ENCODE data around the gene SPINT1. TPM values are rescaled to one million over a fixed set of nuclear protein-coding genes. Genes with fewer than 3 reads are reported as not detected.

The SPINT1 gene
- total and polyA plus RNA-seq, 4 experiments from 2014 or later = 3.8 to 5.3 (median 4.0) TPM

DNA sequence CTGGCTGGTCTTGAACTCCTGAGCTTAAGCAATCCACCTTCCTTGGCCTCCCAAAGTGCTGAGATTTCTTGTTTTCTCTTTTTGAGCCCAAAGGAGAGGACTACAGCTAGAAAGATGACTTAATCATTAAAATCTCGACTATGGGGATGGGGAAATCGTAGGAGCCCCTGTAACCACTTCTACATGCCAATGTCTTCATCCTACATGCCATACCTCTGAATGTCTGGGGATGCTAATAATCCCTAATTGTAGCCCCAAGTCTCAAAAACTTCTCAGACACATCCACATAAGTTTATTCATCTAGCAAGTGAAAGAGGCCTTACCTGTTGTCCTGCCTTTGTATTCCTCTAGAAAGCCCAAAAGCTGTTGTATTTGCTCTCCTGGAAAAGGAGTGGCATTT is 33.8 kb downstream of the SPINT1 start:
- Histone ChIP-seq H3K4me3 (ENCODE audit: low read length in 2 of 2) (no peak overlapping the region), H3K4me1 (ENCODE audit: insufficient read depth, low read length) (peaks cover 6% of the 10 kb centered on the region), H3K27ac (ENCODE audit: low read depth, low read length) (no peak overlapping the region), H3K36me3 (ENCODE audit: insufficient read depth, low read length) (no peaks in the 10 kb centered on the region), H3K9me3 (ENCODE audit: control insufficient read depth in 1 of 2, low read length in 2 of 2) (no peaks in the 10 kb centered on the region), H3K27me3 (ENCODE audit: insufficient read depth, low read length) (no peaks in the 10 kb centered on the region)
- Mint-ChIP-seq H3K27ac (no peak overlapping the region), H3K27me3 (peaks cover 1% of the 10 kb centered on the region in 2 donors), H3K4me3 (no peak overlapping the region), H3K36me3 (no peaks in the 10 kb centered on the region), H3K4me1 (peaks cover 4 to 12% (median 7%) of the 10 kb centered on the region in 4 donors), H3K9me3 (peaks cover 0 to 2% (median 0%) of the 10 kb centered on the region in 8 donors)
- POLR2A ChIA-PET (ENCODE audit: partially characterized antibody) = interaction anchor here (0.6 kb wide), 1 partner anchor 854 kb away, joined by 4 read pairs; no protein-coding TSS in a partner anchor
- no peak for DNase-seq
- intact Hi-C loops (cut with micrococcal nuclease) = no loop called here
- CTCF ChIA-PET (ENCODE audit: partially characterized antibody) = interaction anchor here (1.1 to 2.4 kb wide), 4 partner anchors 13 to 19 kb away, joined by 3 to 18 read pairs (median 4); partner anchors contain the start of gene VPS18

DNA sequence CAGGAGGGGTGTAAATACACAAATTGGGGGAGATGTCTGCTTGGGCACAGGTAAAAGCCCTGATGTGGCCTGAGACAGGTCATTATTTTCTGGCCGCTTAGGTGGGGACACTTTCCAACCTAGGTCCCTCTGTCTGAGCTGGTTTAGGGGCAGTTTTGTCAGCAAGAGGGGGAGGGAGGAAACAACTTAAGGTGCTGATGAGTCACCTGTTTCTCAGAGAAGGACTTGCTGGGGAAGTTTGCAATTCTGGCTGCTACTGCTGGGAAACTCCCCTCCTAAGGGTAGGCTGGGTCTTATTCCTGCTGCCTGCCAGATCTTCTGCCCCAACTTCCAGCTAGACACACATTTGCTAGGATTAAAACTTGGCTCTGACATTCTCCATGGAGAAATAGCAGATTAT is 34.9 kb downstream of the SPINT1 start:
- peaks cover 1% of the 10 kb centered on the region in 2 donors for H3K27me3 Mint-ChIP-seq
- Histone ChIP-seq H3K4me1 (ENCODE audit: insufficient read depth, low read length) (peaks cover 6% of the 10 kb centered on the region), H3K27ac (ENCODE audit: low read depth, low read length) (no peak overlapping the region), H3K27me3 (ENCODE audit: insufficient read depth, low read length) (no peaks in the 10 kb centered on the region), H3K9me3 (ENCODE audit: control insufficient read depth in 1 of 2, low read length in 2 of 2) (no peaks in the 10 kb centered on the region), H3K36me3 (ENCODE audit: insufficient read depth, low read length) (no peaks in the 10 kb centered on the region), H3K4me3 (ENCODE audit: low read length in 2 of 2) (no peak overlapping the region)
- no peak overlapping the region for H3K27ac Mint-ChIP-seq
- peak in 1 of 5 donors; percentile 50 for DNase-seq
- ChIA-PET POLR2A (ENCODE audit: partially characterized antibody) (no interaction called here), CTCF (ENCODE audit: partially characterized antibody) (interaction anchor here (1.1 to 2.4 kb wide), 4 partner anchors 14 to 21 kb away, joined by 3 to 18 read pairs (median 4); partner anchors contain the start of gene VPS18)
- H3K36me3 Mint-ChIP-seq = no peaks in the 10 kb centered on the region
- H3K4me3 Mint-ChIP-seq = no peak overlapping the region
- peaks cover 0 to 3% (median 0%) of the 10 kb centered on the region in 8 donors for H3K9me3 Mint-ChIP-seq
- H3K4me1 Mint-ChIP-seq = peaks cover 4 to 8% (median 4%) of the 10 kb centered on the region in 4 donors
- intact Hi-C loops (cut with micrococcal nuclease) = no loop called here

DNA sequence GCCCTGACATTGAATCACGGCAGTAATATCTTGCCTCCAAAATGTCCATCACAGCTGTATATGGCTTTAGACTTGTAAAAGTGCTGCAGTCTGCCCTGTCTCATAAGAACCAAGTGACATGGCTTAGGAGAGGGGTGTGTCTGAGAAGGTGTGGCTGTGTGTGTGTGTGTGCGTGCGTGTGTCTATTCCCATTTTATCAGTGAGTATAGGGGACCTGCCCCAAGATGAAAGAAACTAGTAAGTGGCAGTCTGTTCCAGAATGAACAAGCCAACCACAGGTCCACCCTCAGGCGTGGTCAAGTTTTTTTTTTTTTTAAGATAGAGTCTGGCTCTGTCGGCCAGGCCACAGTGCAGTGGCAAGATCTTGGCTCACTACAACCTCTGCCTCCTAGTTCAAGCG is 35.8 kb downstream of the SPINT1 start:
- H3K9me3 ChIP-seq (ENCODE audit: control insufficient read depth in 1 of 2, low read length in 2 of 2) = no peaks in the 10 kb centered on the region
- Mint-ChIP-seq H3K36me3 (no peaks in the 10 kb centered on the region), H3K27ac (no peak overlapping the region), H3K27me3 (peaks cover 0 to under 1% of the 10 kb centered on the region in 2 donors), H3K4me1 (peaks cover 3 to 6% (median 5%) of the 10 kb centered on the region in 4 donors), H3K9me3 (peaks cover 0 to 3% (median 0%) of the 10 kb centered on the region in 8 donors), H3K4me3 (no peak overlapping the region)
- H3K27ac ChIP-seq (ENCODE audit: low read depth, low read length) = no peak overlapping the region
- DNase-seq = no peak
- H3K4me3 ChIP-seq (ENCODE audit: low read length in 2 of 2) = no peak overlapping the region
- no peaks in the 10 kb centered on the region for H3K36me3 ChIP-seq (ENCODE audit: insufficient read depth, low read length)
- intact Hi-C loops (cut with micrococcal nuclease) = no loop called here
- CTCF ChIA-PET (ENCODE audit: partially characterized antibody) = interaction anchor here (1.7 to 2.4 kb wide), 2 partner anchors 15 to 21 kb away, joined by 4 to 18 read pairs; no protein-coding TSS in a partner anchor
- peaks cover 7% of the 10 kb centered on the region for H3K4me1 ChIP-seq (ENCODE audit: insufficient read depth, low read length)
- no peaks in the 10 kb centered on the region for H3K27me3 ChIP-seq (ENCODE audit: insufficient read depth, low read length)
- POLR2A ChIA-PET (ENCODE audit: partially characterized antibody) = no interaction called here

DNA sequence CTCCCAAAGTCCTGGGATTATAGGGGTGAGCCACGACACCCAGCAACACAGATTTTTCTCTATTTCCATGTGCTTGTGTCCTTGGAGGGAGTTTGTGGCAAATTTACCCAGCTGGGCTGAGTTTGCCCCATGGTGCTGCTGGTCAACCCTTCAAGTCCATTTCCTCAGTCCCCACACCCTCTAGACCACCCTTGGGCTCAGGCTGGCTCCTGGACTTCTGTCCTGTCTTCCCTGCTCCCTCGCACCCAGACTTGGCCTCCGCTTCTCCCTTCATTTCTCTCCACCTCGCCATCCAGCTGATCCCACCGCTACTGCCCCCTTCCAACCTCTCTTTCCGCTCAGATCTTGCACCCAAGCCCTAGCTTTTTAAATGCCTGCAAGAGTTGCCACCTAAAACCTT is 37.5 kb downstream of the SPINT1 start:
- H3K9me3 ChIP-seq (ENCODE audit: control insufficient read depth in 1 of 2, low read length in 2 of 2) = no peaks in the 10 kb centered on the region
- H3K27ac ChIP-seq (ENCODE audit: low read depth, low read length) = no peak overlapping the region
- no peak overlapping the region for H3K4me3 ChIP-seq (ENCODE audit: low read length in 2 of 2)
- Mint-ChIP-seq H3K36me3 (no peaks in the 10 kb centered on the region), H3K4me1 (peaks cover 7 to 12% (median 10%) of the 10 kb centered on the region in 4 donors), H3K27ac (no peak overlapping the region), H3K9me3 (peaks cover 0 to 3% (median 0%) of the 10 kb centered on the region in 8 donors), H3K4me3 (no peak overlapping the region), H3K27me3 (no peaks in the 10 kb centered on the region)
- H3K4me1 ChIP-seq (ENCODE audit: insufficient read depth, low read length) = peaks cover 13% of the 10 kb centered on the region
- H3K27me3 ChIP-seq (ENCODE audit: insufficient read depth, low read length) = no peaks in the 10 kb centered on the region
- ChIA-PET CTCF (ENCODE audit: partially characterized antibody) (interaction anchor here (0.9 to 2.8 kb wide), 5 partner anchors 10 to 23 kb away, joined by 3 to 19 read pairs (median 9); partner anchors contain the start of gene VPS18), POLR2A (ENCODE audit: partially characterized antibody) (interaction anchor here (0.5 kb wide), 1 partner anchor 193 kb away, joined by 3 read pairs; no protein-coding TSS in a partner anchor)
- no peak for DNase-seq
- intact Hi-C loops (cut with micrococcal nuclease) = no loop called here
- no peaks in the 10 kb centered on the region for H3K36me3 ChIP-seq (ENCODE audit: insufficient read depth, low read length)

DNA sequence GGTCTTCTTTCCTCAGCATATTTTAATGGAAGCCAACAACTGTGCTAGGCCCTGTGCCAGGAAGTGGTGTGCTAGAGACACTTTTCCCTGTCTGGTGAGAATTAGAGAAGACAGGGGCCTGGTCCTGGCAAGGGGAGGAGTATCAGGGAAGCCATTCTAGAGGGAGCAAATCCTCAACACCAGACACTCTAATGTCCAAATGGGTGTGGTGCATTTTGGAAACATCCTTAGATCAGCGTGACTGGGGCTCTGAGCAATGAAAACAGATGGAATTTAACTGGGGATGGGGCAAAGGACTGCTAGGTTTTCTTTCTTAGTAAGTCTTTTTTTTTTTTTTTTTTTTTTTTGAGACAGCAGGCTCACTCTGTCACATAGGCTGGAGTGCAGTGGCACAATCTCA is 42.7 kb downstream of the SPINT1 start:
- no peaks in the 10 kb centered on the region for H3K36me3 ChIP-seq (ENCODE audit: insufficient read depth, low read length)
- H3K4me3 ChIP-seq (ENCODE audit: low read length in 2 of 2) = no peak overlapping the region
- CTCF ChIA-PET (ENCODE audit: partially characterized antibody) = interaction anchor here (1.8 kb wide), 1 partner anchor 27 kb away, joined by 6 read pairs; no protein-coding TSS in a partner anchor
- no peak for DNase-seq
- H3K9me3 ChIP-seq (ENCODE audit: control insufficient read depth in 1 of 2, low read length in 2 of 2) = no peaks in the 10 kb centered on the region
- Mint-ChIP-seq H3K36me3 (no peaks in the 10 kb centered on the region), H3K27ac (no peak overlapping the region), H3K27me3 (no peaks in the 10 kb centered on the region), H3K4me3 (no peak overlapping the region), H3K9me3 (peaks cover 0 to 3% (median 0%) of the 10 kb centered on the region in 8 donors), H3K4me1 (peaks cover 7 to 11% (median 10%) of the 10 kb centered on the region in 4 donors)
- H3K27ac ChIP-seq (ENCODE audit: low read depth, low read length) = no peak overlapping the region
- H3K27me3 ChIP-seq (ENCODE audit: insufficient read depth, low read length) = no peaks in the 10 kb centered on the region
- POLR2A ChIA-PET (ENCODE audit: partially characterized antibody) = no interaction called here
- intact Hi-C loops (cut with micrococcal nuclease) = no loop called here
- peaks cover 13% of the 10 kb centered on the region for H3K4me1 ChIP-seq (ENCODE audit: insufficient read depth, low read length)

DNA sequence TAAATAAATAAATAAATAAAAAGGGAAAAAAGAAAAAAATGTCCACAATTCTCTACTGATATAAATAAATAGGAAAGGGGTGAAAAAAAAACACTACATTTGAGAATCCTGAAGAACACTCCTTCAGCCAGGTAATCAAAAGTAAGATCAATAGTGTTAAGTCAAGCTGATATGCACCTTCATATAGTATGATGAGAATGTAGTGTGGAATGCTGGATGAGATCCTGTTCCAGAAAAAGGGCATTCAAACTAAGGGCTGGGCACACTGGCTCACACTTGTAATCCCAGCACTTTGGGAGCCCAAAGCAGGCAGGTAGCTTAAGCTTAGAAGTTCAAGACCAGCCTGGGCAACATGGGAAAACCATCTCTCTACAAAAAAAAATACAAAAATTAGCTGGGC is 45.3 kb downstream of the SPINT1 start:
- no peaks in the 10 kb centered on the region for H3K36me3 ChIP-seq (ENCODE audit: insufficient read depth, low read length)
- H3K27ac ChIP-seq (ENCODE audit: low read depth, low read length) = no peak overlapping the region
- H3K9me3 ChIP-seq (ENCODE audit: control insufficient read depth in 1 of 2, low read length in 2 of 2) = no peaks in the 10 kb centered on the region
- peaks cover 19% of the 10 kb centered on the region for H3K4me1 ChIP-seq (ENCODE audit: insufficient read depth, low read length)
- Mint-ChIP-seq H3K27me3 (no peaks in the 10 kb centered on the region), H3K9me3 (no peaks in the 10 kb centered on the region), H3K27ac (no peak overlapping the region), H3K4me3 (no peak overlapping the region), H3K36me3 (peaks cover 0 to under 1% of the 10 kb centered on the region in 2 donors), H3K4me1 (peaks cover 15 to 37% (median 25%) of the 10 kb centered on the region in 4 donors)
- no peak for DNase-seq
- ChIA-PET POLR2A (ENCODE audit: partially characterized antibody) (no interaction called here), CTCF (ENCODE audit: partially characterized antibody) (interaction anchor here (6.1 kb wide), 1 partner anchor 30 kb away, joined by 200 read pairs; no protein-coding TSS in a partner anchor)
- intact Hi-C loops (cut with micrococcal nuclease) = no loop called here
- H3K27me3 ChIP-seq (ENCODE audit: insufficient read depth, low read length) = no peaks in the 10 kb centered on the region
- H3K4me3 ChIP-seq (ENCODE audit: low read length in 2 of 2) = no peak overlapping the region

DNA sequence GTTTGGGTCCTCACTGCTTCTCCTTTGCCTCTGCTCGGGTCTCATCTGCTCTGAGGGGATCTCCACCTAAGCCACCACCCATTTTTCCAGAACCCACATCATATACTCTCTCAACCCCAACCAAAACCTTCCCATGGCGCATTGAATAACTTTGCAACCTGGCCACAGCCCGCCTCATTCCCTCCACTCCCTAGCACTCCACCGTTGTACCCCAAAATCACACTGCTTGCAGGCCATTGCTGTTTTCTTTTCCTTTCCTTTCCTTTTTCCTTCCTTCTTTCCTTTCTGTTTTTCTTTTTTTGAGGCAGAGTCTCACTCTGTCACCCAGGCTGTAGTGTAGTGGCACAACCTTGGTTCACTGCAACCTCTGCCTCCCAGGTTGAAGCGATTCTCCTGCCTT is 47.3 kb downstream of the SPINT1 start:
- POLR2A ChIA-PET (ENCODE audit: partially characterized antibody) = no interaction called here
- intact Hi-C loops (cut with micrococcal nuclease) = loop anchor here (5.0 to 10.0 kb wide), 4 partner anchors 214 to 374 kb away; partner anchors contain the start of genes CCDC32, INO80 and RPUSD2
- no peak overlapping the region for H3K4me3 Mint-ChIP-seq

More for the DNA sequence above, 47.3 kb downstream of the SPINT1 start:
- CTCF ChIA-PET (ENCODE audit: partially characterized antibody) = interaction anchor here (1.1 to 6.1 kb wide), 5 partner anchors 18 to 293 kb away, joined by 3 to 200 read pairs (median 9); partner anchors contain the start of gene RHOV
- Mint-ChIP-seq H3K36me3 (peaks cover 0 to 11% of the 10 kb centered on the region in 2 donors), H3K9me3 (no peaks in the 10 kb centered on the region), H3K4me1 (peaks cover 22 to 46% (median 31%) of the 10 kb centered on the region in 4 donors), H3K27me3 (no peaks in the 10 kb centered on the region), H3K27ac (no peak overlapping the region)
- H3K9me3 ChIP-seq (ENCODE audit: control insufficient read depth in 1 of 2, low read length in 2 of 2) = no peaks in the 10 kb centered on the region
- no peaks in the 10 kb centered on the region for H3K36me3 ChIP-seq (ENCODE audit: insufficient read depth, low read length)
- H3K27ac ChIP-seq (ENCODE audit: low read depth, low read length) = no peak overlapping the region
- no peak overlapping the region for H3K4me3 ChIP-seq (ENCODE audit: low read length in 2 of 2)
- no peaks in the 10 kb centered on the region for H3K27me3 ChIP-seq (ENCODE audit: insufficient read depth, low read length)
- peaks cover 20% of the 10 kb centered on the region for H3K4me1 ChIP-seq (ENCODE audit: insufficient read depth, low read length)
- no peak for DNase-seq
